GM12891 (cell line): ENCODE measurements around the gene ZNF264.

ENCODE experiments used
- DNase-seq: peaks from one replicate; pipeline ENCODE4 v3.0.0; 2011; ENCODE audit warnings: low spot score; ENCODE audit not compliant: insufficient read length
- FAIRE-seq: peaks from 2 replicates; lab custom pipeline; 2011; peaks lifted over from hg19 to GRCh38; lab: Jason Lieb, UNC
- PAX5 ChIP-seq: IDR thresholded peaks from 2 replicates; pipeline ENCODE4 v1.6.1; 2011; ENCODE audit warnings: low read length, moderate library complexity, mild to moderate bottlenecking; ENCODE audit not compliant: insufficient read depth, severe bottlenecking

Gene ZNF264

GRCh38 chr19:57271280-57271679 lies 80.0 kb downstream of the ZNF264 start:
- FAIRE-seq (no peak), DNase-seq (no peak)
- TF ChIP-seq PAX5, result no peak
